K562 (cell line): ENCODE measurements around the gene STK33. TPM values are rescaled to one million over a fixed set of nuclear protein-coding genes. Genes with fewer than 3 reads are reported as not detected.

Experiments
- ATAC-seq: fragments of 200-7000 bp; cut with Tn5 transposase; 3 replicates; pipeline ENCODE4 v1.9.1; 2020; ENCODE audit warnings: moderate library complexity
- BruUV-seq: library from RNA; stranded (reverse); fragments of 400-500 nt; replicated peaks from 2 replicates; lab custom pipeline; 2021; lab: Mats Ljungman, UMichigan
- CTCF ChIA-PET: fragments of 300-600 bp; formaldehyde crosslinking; extraction: SDS; loops from one replicate; lab custom pipeline; 2021; ENCODE audit warnings: low intra/inter-chr PET ratio; lab: Yijun Ruan, JAX
- POLR2A ChIA-PET: fragments of 300-600, 350-650 bp; sonication (Branson Sonifier 250); formaldehyde crosslinking; extraction: SDS; loops from one replicate; lab custom pipeline; 2021; ENCODE audit warnings: antibody characterized with exemption, inconsistent platforms; lab: Yijun Ruan, JAX
- DNase-seq, 4 experiments: peaks; one replicate each; pipeline versions ENCODE4 v3.0.0 to v3.0.0-alpha.2; 2011 to 2018; ENCODE audit warnings: low spot score in 3 of 4, mixed read lengths in 3 of 4; ENCODE audit errors: extremely low read depth in 1 of 4
- FAIRE-seq: peaks from 2 replicates; lab custom pipeline; 2011; peaks lifted over from hg19 to GRCh38; lab: Jason Lieb, UNC
- H2AFZ ChIP-seq: 2 replicates; pipeline ENCODE4 v1.6.0; 2011; ENCODE audit warnings: low read depth, low read length, control low read depth, inconsistent platforms
- H3K27ac ChIP-seq: fragments of 200-600 bp; 3 replicates; pipeline ENCODE4 v1.8.0; 2011; ENCODE audit warnings: low read depth, mild to moderate bottlenecking, control low read depth, inconsistent platforms, low read length, moderate library complexity, mixed read lengths; ENCODE audit errors: extremely low read depth
- H3K27me3 ChIP-seq, 2 experiments: fragments of 300-600 bp in 1 of 2; 2 replicates in 1 of 2; 3 replicates in 1 of 2; pipeline versions ENCODE4 v1.6.0 to v1.8.0; 2011; ENCODE audit warnings: inconsistent platforms in 2 of 2, low read length in 2 of 2, mild to moderate bottlenecking in 1 of 2, mixed read lengths in 1 of 2, moderate library complexity in 1 of 2; ENCODE audit not compliant: control insufficient read depth in 2 of 2, insufficient read depth in 2 of 2
- H3K36me3 ChIP-seq: fragments of 300-600 bp; 3 replicates; pipeline ENCODE4 v1.8.0; 2011; ENCODE audit warnings: mild to moderate bottlenecking, low read length, inconsistent platforms; ENCODE audit not compliant: control insufficient read depth, insufficient read depth
- H3K4me1 ChIP-seq, 2 experiments: fragments of 200-600 bp in 1 of 2; replicated peaks in 1 of 2; 2 replicates in 1 of 2; 3 replicates in 1 of 2; pipeline versions ENCODE4 v1.5.1 to v1.8.0; 2011; ENCODE audit warnings: inconsistent platforms in 2 of 2, low read length in 2 of 2, mild to moderate bottlenecking in 1 of 2, mixed read lengths in 1 of 2, moderate library complexity in 1 of 2; ENCODE audit not compliant: control insufficient read depth in 2 of 2, insufficient read depth in 2 of 2
- H3K4me2 ChIP-seq: 2 replicates; pipeline ENCODE4 v1.6.1; 2011; ENCODE audit warnings: low read length, control low read depth, inconsistent platforms, mixed read lengths; ENCODE audit not compliant: insufficient read depth
- H3K4me3 ChIP-seq: fragments of 200-600 bp; sonication (generic), shearing (Covaris generic); 2 replicates; pipeline ENCODE4 v1.5.1; 2016; ENCODE audit warnings: control low read depth, inconsistent platforms
- H3K79me2 ChIP-seq: fragments of 200-600 bp; 3 replicates; pipeline ENCODE4 v1.8.0; 2011; ENCODE audit warnings: low read length, inconsistent platforms; ENCODE audit not compliant: control insufficient read depth, insufficient read depth
- H3K9ac ChIP-seq, 2 experiments: 2 replicates each; pipeline versions ENCODE4 v1.6.0 to v1.6.1; 2011; ENCODE audit warnings: low read depth in 2 of 2, low read length in 2 of 2, control low read depth in 1 of 2, inconsistent platforms in 1 of 2, mild to moderate bottlenecking in 1 of 2, mixed read lengths in 1 of 2; ENCODE audit not compliant: insufficient read depth in 1 of 2
- H3K9me1 ChIP-seq: one replicate; pipeline ENCODE4 v1.6.0; 2011; ENCODE audit warnings: inconsistent platforms, mild to moderate bottlenecking, low read length, moderate library complexity; ENCODE audit not compliant: control insufficient read depth, insufficient read depth
- H3K9me3 ChIP-seq: replicated peaks from 2 replicates; pipeline ENCODE4 v1.5.1; 2011; ENCODE audit warnings: low read depth, low read length, inconsistent platforms; ENCODE audit not compliant: control insufficient read depth, insufficient read depth
- H4K20me1 ChIP-seq: replicated peaks from 2 replicates; pipeline ENCODE4 v1.6.1; 2011; ENCODE audit warnings: low read length, inconsistent platforms, mixed read lengths; ENCODE audit not compliant: control insufficient read depth, insufficient read depth
- BCOR ChIP-seq: fragments of 450-650 bp; IDR thresholded peaks from 2 replicates; pipeline ENCODE4 v1.6.1; 2016
- C11orf30 ChIP-seq: fragments of 450-650 bp; IDR thresholded peaks from 2 replicates; pipeline ENCODE4 v1.6.1; 2016; ENCODE audit warnings: low read depth, mild to moderate bottlenecking
- DNMT1 ChIP-seq: fragments of 450-650 bp; IDR thresholded peaks from 2 replicates; pipeline ENCODE4 v1.6.1; 2016; ENCODE audit warnings: antibody characterized with exemption, mild to moderate bottlenecking
- NFE2 ChIP-seq: IDR thresholded peaks from 2 replicates; pipeline ENCODE4 v1.6.1; 2014; ENCODE audit warnings: antibody characterized with exemption, low read depth
- PCBP1 ChIP-seq: fragments of 200-400 bp; formaldehyde crosslinking; IDR thresholded peaks from 2 replicates; pipeline ENCODE4 v1.6.1; 2018; ENCODE audit warnings: mild to moderate bottlenecking, low read depth, low read length; ENCODE audit not compliant: poor library complexity, severe bottlenecking
- PHF21A ChIP-seq: fragments of 450-650 bp; IDR thresholded peaks from 2 replicates; pipeline ENCODE4 v1.6.1; 2017; ENCODE audit warnings: low read depth, borderline replicate concordance
- PTRF ChIP-seq: fragments of 450-650 bp; IDR thresholded peaks from 2 replicates; pipeline ENCODE4 v1.6.1; 2016; ENCODE audit warnings: mild to moderate bottlenecking, missing genetic modification characterization, missing compliant biosample characterization
- RBM25 ChIP-seq: fragments of 200-400 bp; formaldehyde crosslinking; IDR thresholded peaks from 2 replicates; pipeline ENCODE4 v1.6.1; 2018; ENCODE audit warnings: low read length, low read depth, moderate library complexity; ENCODE audit not compliant: severe bottlenecking
- SNRNP70 ChIP-seq: fragments of 200-400 bp; formaldehyde crosslinking; optimal IDR thresholded peaks from 2 replicates; pipeline ENCODE3; 2017; ENCODE audit warnings: low read depth, low read length
- ZNF174 ChIP-seq: fragments of 250-450 bp; sonication (Bioruptor Pico); IDR thresholded peaks from 2 replicates; pipeline ENCODE4 v1.4.0; 2020; ENCODE audit warnings: mild to moderate bottlenecking
- ZNF76 ChIP-seq: fragments of 250-450 bp; sonication (Bioruptor Pico); IDR thresholded peaks from 2 replicates; pipeline ENCODE4 v1.4.0; 2020; ENCODE audit warnings: mild to moderate bottlenecking, moderate library complexity, borderline replicate concordance
- WGBS: fragments of 100-300 bp; shearing (Covaris generic); methylation state at CpG from one replicate; pipeline ENCODE4 v1.1.6; 2016; ENCODE audit warnings: low coverage, mixed read lengths; ENCODE audit not compliant: insufficient coverage; ENCODE audit errors: missing lambda C conversion rate; 5-methylcytosine and 5-hydroxymethylcytosine counted together
- in situ Hi-C: fragments of 300-500 bp; cut with MboI; formaldehyde crosslinking; loops from 4 replicates; pipeline ENCODE4 v1.15.0; 2018; ENCODE audit warnings: inconsistent platforms, mixed read lengths
- intact Hi-C: fragments of 100-400 bp; cut with micrococcal nuclease; formaldehyde crosslinking; loops from 2 replicates; pipeline ENCODE4 v1.14.2; 2022
- polyA plus RNA-seq, 8 experiments: library from polyadenylated mRNA; depleted of rRNA in 4 of 8; stranded (reverse) in 5 of 8; unstranded in 3 of 8; fragments of >200 nt; fragmentation: Nextera tagmentation in 2 of 8; fragmentation: Illumina TruSeq in 1 of 8; extraction: Ambion mirVana in 2 of 8; extraction: Trizol in 1 of 8; gene quantifications; 2 replicates each; pipeline versions ENCODE4 v1.2.1 to v1.2.3, GENCODE V29; 2011 to 2014; ENCODE audit warnings: inconsistent platforms in 1 of 8, missing spikeins in 1 of 8
- total RNA-seq, 7 experiments: library from RNA; depleted of rRNA in 6 of 7; stranded (reverse); fragments of >200 nt in 6 of 7; fragmentation: Illumina TruSeq in 2 of 7; extraction: Trizol in 2 of 7; gene quantifications; 2 replicates each; pipeline versions ENCODE4 v1.2.1 to v1.2.3, GENCODE V29; 2011 to 2021; ENCODE audit warnings: low replicate concordance in 1 of 7
- TF ChIP-seq, protein P1 (sequence below): fragments of 450-650 bp; formaldehyde crosslinking; IDR thresholded peaks from 2 replicates; pipeline ENCODE4 v1.4.0; 2020; ENCODE audit warnings: mild to moderate bottlenecking, moderate library complexity
- TF ChIP-seq, protein P2 (sequence below): fragments of 200-400 bp; formaldehyde crosslinking; IDR thresholded peaks from 2 replicates; pipeline ENCODE4 v1.6.1; 2017; ENCODE audit warnings: mild to moderate bottlenecking, low read depth, low read length, moderate library complexity

Gene STK33
- total and polyA plus RNA-seq, 9 of the 15 experiments (the other 6 are each of a cell fraction or from before 2014, with no cell fraction given), result not detected

DNA sequence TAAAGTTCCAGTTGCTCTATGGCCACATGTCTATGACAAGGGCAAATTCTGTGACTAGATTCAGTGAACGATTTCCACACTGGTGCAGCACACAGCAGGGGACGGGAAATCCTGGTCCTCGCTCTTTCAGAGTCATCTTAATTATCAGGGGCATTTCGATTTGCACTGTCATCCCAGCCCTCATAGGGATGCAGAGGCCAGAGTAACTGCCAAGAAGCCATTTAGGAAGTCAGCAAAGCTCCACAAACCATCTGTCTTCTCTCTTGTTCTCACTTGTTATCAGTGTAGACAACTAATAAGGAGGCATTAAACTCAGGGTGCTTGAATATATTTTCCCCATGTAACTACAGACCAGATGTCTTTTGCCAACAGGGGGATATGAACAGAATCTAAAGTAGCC, 151.7 kb downstream of the STK33 start:
- WGBS, result 0% methylated on average over 4 of the region's 4 CpGs
- Histone ChIP-seq H3K9ac (no peak overlapping the region), H2AFZ (no peak overlapping the region), H3K36me3 (no peaks in the 10 kb centered on the region), H3K27ac (no peak overlapping the region), H3K4me1 (no peaks in the 10 kb centered on the region), H3K4me3 (no peak overlapping the region), H3K27me3 (no peaks in the 10 kb centered on the region), H4K20me1 (no peaks in the 10 kb centered on the region), H3K79me2 (no peaks in the 10 kb centered on the region), H3K4me2 (no peak overlapping the region), H3K9me3 (no peaks in the 10 kb centered on the region), H3K9me1 (no peaks in the 10 kb centered on the region)
- ATAC-seq, result no peak
- CTCF ChIA-PET, result no interaction called here
- intact Hi-C loops (no loop called here), in situ Hi-C loops (no loop called here)
- BruUV-seq, result no TSS peak
- TF ChIP-seq DNMT1 (no peak), NFE2 (peak; percentile 25; the same call in 1 of the 2 replicates)
- no peak for DNase-seq
- POLR2A ChIA-PET, result no interaction called here
- FAIRE-seq, result no peak

DNA sequence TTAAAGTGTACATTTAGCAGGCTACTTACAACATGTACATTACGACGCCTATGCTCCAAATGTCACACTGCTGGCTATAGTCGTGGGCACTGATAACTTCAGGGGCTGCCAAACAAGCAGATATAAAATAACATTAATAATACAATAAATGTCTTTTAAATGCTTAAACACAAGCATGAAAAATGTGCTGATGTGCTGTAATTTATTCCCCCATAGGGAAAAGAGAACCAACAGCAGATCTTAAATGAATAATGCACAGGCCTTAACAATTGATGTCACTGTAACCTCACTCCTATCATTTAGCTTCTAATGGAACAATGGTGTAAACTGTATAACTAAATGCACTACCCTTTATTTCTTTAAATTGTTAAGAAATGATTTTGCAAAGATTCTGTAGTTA, 153.4 kb downstream of the STK33 start:
- Histone ChIP-seq H3K9me1 (no peaks in the 10 kb centered on the region), H3K9ac (no peak overlapping the region), H3K27ac (no peak overlapping the region), H3K27me3 (no peaks in the 10 kb centered on the region), H4K20me1 (no peaks in the 10 kb centered on the region), H3K4me2 (no peak overlapping the region), H2AFZ (no peak overlapping the region), H3K36me3 (no peaks in the 10 kb centered on the region), H3K4me3 (no peak overlapping the region), H3K4me1 (no peaks in the 10 kb centered on the region), H3K79me2 (no peaks in the 10 kb centered on the region), H3K9me3 (no peaks in the 10 kb centered on the region)
- intact Hi-C loops, result no loop called here
- DNase-seq, result no peak
- no peak for FAIRE-seq
- ChIA-PET POLR2A (no interaction called here), CTCF (no interaction called here)
- TF ChIP-seq ZNF174 (CRISPR knock-in tag), result no peak
- no peak for TF ChIP-seq C11orf30
- no peak for TF ChIP-seq ZNF76 (CRISPR knock-in tag)
- TF ChIP-seq PTRF (tag), result no peak
- no peak for TF ChIP-seq SNRNP70
- TF ChIP-seq PHF21A, result no peak
- TF ChIP-seq PCBP1, result no peak
- TF ChIP-seq RBM25, result no peak
- TF ChIP-seq, protein P1, sequence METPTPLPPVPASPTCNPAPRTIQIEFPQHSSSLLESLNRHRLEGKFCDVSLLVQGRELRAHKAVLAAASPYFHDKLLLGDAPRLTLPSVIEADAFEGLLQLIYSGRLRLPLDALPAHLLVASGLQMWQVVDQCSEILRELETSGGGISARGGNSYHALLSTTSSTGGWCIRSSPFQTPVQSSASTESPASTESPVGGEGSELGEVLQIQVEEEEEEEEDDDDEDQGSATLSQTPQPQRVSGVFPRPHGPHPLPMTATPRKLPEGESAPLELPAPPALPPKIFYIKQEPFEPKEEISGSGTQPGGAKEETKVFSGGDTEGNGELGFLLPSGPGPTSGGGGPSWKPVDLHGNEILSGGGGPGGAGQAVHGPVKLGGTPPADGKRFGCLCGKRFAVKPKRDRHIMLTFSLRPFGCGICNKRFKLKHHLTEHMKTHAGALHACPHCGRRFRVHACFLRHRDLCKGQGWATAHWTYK (CRISPR knock-in tag), result no peak
- no peak for TF ChIP-seq BCOR
- TF ChIP-seq, protein P2, sequence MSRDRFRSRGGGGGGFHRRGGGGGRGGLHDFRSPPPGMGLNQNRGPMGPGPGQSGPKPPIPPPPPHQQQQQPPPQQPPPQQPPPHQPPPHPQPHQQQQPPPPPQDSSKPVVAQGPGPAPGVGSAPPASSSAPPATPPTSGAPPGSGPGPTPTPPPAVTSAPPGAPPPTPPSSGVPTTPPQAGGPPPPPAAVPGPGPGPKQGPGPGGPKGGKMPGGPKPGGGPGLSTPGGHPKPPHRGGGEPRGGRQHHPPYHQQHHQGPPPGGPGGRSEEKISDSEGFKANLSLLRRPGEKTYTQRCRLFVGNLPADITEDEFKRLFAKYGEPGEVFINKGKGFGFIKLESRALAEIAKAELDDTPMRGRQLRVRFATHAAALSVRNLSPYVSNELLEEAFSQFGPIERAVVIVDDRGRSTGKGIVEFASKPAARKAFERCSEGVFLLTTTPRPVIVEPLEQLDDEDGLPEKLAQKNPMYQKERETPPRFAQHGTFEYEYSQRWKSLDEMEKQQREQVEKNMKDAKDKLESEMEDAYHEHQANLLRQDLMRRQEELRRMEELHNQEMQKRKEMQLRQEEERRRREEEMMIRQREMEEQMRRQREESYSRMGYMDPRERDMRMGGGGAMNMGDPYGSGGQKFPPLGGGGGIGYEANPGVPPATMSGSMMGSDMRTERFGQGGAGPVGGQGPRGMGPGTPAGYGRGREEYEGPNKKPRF, result no peak
- BruUV-seq, result no TSS peak
- no peak for ATAC-seq
- WGBS, result 2% methylated on average over 3 of the region's 3 CpGs
- in situ Hi-C loops, result no loop called here
